ENCODE results near the gene NUP188. TPM values are rescaled to one million over a fixed set of nuclear protein-coding genes. Genes with fewer than 3 reads are reported as not detected.

Gene NUP188
- total and polyA plus RNA-seq, 2 of the 13 experiments (the other 11 are each of a cell fraction or from before 2014, with no cell fraction given), result 28.0 to 38.5 TPM

GRCh38 chr9:129036241-129036922, 88.9 kb downstream of the NUP188 start, which contains the start of gene MIGA2 (continued):
- peak; percentile 76; the same call in 1 of the 2 replicates for TF ChIP-seq HNF1B (CRISPR knock-in tag; IDR thresholded peaks at IDR 0.05)
- peak; percentile 82 for TF ChIP-seq DR1 (CRISPR knock-in tag; IDR thresholded peaks at IDR 0.05)
- 0 out of 2 replicates have a peak, but pooled peaks have one; percentile 11 for TF ChIP-seq SIX1 (CRISPR knock-in tag; IDR thresholded peaks at IDR 0.05; ENCODE audit: borderline replicate concordance)
- TF ChIP-seq ZIK1 (CRISPR knock-in tag; IDR thresholded peaks at IDR 0.05; ENCODE audit: borderline replicate concordance, low read depth), result no peak
- peak; percentile 100 for TF ChIP-seq ZFP91 (CRISPR knock-in tag; IDR thresholded peaks at IDR 0.05; ENCODE audit: borderline replicate concordance)
- peak; percentile 36; the same call in 1 of the 2 replicates for TF ChIP-seq ZNF281 (CRISPR knock-in tag; IDR thresholded peaks at IDR 0.05; ENCODE audit: borderline replicate concordance)
- peak; percentile 87 for TF ChIP-seq SP2 (CRISPR knock-in tag; IDR thresholded peaks at IDR 0.05)
- TF ChIP-seq ZNF318 (CRISPR knock-in tag; IDR thresholded peaks at IDR 0.05), result no peak
- TF ChIP-seq TEAD3 (CRISPR knock-in tag; optimal IDR thresholded peaks at IDR 0.05; ENCODE audit: borderline replicate concordance), result peak; percentile 49
- 0 out of 2 replicates have a peak, but pooled peaks have one; percentile 14 for TF ChIP-seq ESRRA (CRISPR knock-in tag; IDR thresholded peaks at IDR 0.05; ENCODE audit: low read depth)
- no peak; the same call in 1 of the 2 replicates for TF ChIP-seq ZNF12 (CRISPR knock-in tag; IDR thresholded peaks at IDR 0.05)
- peak; percentile 77 for TF ChIP-seq GATAD1 (CRISPR knock-in tag; IDR thresholded peaks at IDR 0.05)
- 0 out of 2 replicates have a peak, but pooled peaks have one; percentile 9 for TF ChIP-seq ZMAT3 (CRISPR knock-in tag; conservative IDR thresholded peaks at IDR 0.05)

Data from HepG2 (cell line).